Thyroid gland (tissue), 4 donors: ENCODE data around the gene DPF3. TPM values are rescaled to one million over a fixed set of nuclear protein-coding genes. Genes with fewer than 3 reads are reported as not detected.

Experiments
- DNase-seq, 2 donors: peaks; one replicate each; pipeline ENCODE4 v3.0.0-alpha.2; 2019
- H3K27ac ChIP-seq, 3 donors: fragments of 200-600 bp; sonication (generic); 1 replicate in 2 of 3; 2 replicates in 1 of 3; pipeline ENCODE4 v1.5.1; 2016 to 2019; ENCODE audit warnings: mild to moderate bottlenecking in 1 of 3, moderate library complexity in 1 of 3
- H3K27me3 ChIP-seq: fragments of 200-600 bp; sonication (generic); one replicate; pipeline ENCODE4 v1.5.1; 2019
- H3K36me3 ChIP-seq, 2 donors: fragments of 200-600 bp; sonication (generic); one replicate each; pipeline ENCODE4 v1.5.1; 2016 to 2019
- H3K4me1 ChIP-seq, 2 donors: fragments of 200-600 bp; sonication (generic); one replicate each; pipeline ENCODE4 v1.5.1; 2017 to 2019
- H3K4me3 ChIP-seq, 3 donors: fragments of 200-600 bp; sonication (generic); replicated peaks in 1 of 3; 1 replicate in 2 of 3; 2 replicates in 1 of 3; pipeline ENCODE4 v1.5.1; 2016; ENCODE audit warnings: mild to moderate bottlenecking in 1 of 3
- H3K9me3 ChIP-seq: fragments of 200-600 bp; sonication (generic); one replicate; pipeline ENCODE4 v1.5.1; 2017
- POLR2A ChIP-seq, 2 donors: fragments of 450-650 bp; IDR thresholded peaks; one replicate each; pipeline ENCODE4 v1.6.1; 2017; ENCODE audit warnings: antibody characterized with exemption in 2 of 2, mild to moderate bottlenecking in 2 of 2, moderate library complexity in 1 of 2
- WGBS, 2 donors: methylation state at CpG; one replicate each; pipeline ENCODE4 v1.1.5; 2017; 5-methylcytosine and 5-hydroxymethylcytosine counted together
- intact Hi-C: fragments of 100-400 bp; cut with DNase I; formaldehyde crosslinking; loops from one replicate; pipeline ENCODE4 v1.15.1; 2023
- total RNA-seq, 4 donors: library from RNA; depleted of rRNA; stranded (reverse); fragments of >200 nt; gene quantifications; one replicate each; pipeline ENCODE4 v1.2.3, GENCODE V29; 2016
- TF ChIP-seq, protein P1 (sequence below), 6 experiments: fragments of 200-600 bp in 3 of 6; fragments of 450-650 bp in 3 of 6; sonication (generic) in 3 of 6; IDR thresholded peaks; one replicate each; pipeline ENCODE4 v1.5.1; 2016 to 2019; ENCODE audit warnings: antibody characterized with exemption in 6 of 6, mild to moderate bottlenecking in 2 of 6, inconsistent platforms in 1 of 6, moderate library complexity in 1 of 6

Gene DPF3
- total RNA-seq, 4 donors from 2014 or later, result 0.27 to 3.3 (median 1.3) TPM

DNA sequence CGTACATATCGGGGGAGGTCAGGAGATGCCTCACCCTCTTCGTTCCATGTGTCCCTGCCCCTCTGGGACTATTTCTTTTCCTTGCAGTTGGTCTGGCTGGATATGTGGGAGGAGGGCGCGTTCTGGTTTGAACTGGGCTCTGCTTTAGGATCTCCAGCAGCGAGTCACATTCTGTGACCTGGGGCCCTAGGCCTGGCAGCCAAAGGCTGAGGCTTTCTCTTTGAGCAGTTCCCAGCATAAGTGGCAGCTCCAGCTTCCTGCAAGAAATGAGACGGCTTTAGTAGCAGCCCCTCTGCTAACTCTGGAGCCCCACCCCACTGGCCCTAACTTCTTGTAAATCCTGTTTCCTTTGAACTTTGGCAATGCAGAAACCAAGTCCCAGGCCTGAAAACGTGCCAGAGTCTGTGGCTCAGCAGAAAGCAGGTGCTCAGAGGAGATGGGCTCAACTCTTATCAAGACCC is 274.8 kb downstream of the DPF3 start:
- Histone ChIP-seq H3K9me3 (no peaks in the 10 kb centered on the region), H3K4me3 (no peak overlapping the region), H3K27ac (no peak overlapping the region), H3K4me1 (peaks cover 11 to 34% of the 10 kb centered on the region in 2 donors), H3K36me3 (no peaks in the 10 kb centered on the region), H3K27me3 (no peaks in the 10 kb centered on the region)
- TF ChIP-seq POLR2A (IDR thresholded peaks at IDR 0.05), result no peak
- TF ChIP-seq, protein P1, sequence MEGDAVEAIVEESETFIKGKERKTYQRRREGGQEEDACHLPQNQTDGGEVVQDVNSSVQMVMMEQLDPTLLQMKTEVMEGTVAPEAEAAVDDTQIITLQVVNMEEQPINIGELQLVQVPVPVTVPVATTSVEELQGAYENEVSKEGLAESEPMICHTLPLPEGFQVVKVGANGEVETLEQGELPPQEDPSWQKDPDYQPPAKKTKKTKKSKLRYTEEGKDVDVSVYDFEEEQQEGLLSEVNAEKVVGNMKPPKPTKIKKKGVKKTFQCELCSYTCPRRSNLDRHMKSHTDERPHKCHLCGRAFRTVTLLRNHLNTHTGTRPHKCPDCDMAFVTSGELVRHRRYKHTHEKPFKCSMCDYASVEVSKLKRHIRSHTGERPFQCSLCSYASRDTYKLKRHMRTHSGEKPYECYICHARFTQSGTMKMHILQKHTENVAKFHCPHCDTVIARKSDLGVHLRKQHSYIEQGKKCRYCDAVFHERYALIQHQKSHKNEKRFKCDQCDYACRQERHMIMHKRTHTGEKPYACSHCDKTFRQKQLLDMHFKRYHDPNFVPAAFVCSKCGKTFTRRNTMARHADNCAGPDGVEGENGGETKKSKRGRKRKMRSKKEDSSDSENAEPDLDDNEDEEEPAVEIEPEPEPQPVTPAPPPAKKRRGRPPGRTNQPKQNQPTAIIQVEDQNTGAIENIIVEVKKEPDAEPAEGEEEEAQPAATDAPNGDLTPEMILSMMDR (IDR thresholded peaks at IDR 0.05), result no peak
- no peak for DNase-seq
- intact Hi-C loops, result no loop called here
- 74 to 81% methylated on average over 7 to 8 of the region's 8 CpGs for WGBS, 2 donors

DNA sequence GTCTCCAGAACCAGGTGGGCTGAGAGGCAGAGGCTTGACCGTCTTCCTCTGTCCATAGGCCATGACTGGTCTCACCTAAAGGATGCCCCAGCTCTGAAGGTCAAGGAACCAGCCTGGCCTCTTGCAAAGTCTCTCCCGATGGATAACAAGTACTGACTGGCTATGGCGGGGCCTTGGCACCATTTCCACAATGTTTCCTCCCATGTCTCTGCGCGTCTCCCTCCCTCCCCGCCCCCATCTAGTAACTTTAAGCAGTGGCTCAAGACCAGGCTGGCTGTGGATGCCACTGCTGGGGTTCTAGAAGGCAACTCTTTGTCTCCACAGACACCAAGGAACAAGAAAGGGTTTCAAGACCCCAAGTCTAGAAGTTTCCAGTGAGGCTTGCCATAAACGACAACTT is 275.5 kb downstream of the DPF3 start:
- H3K27me3 ChIP-seq, result no peaks in the 10 kb centered on the region
- no peak overlapping the region for H3K4me3 ChIP-seq
- WGBS, 2 donors, result 95 to 96% methylated on average over 7 of the region's 7 CpGs
- H3K4me1 ChIP-seq, result peaks cover 11 to 41% of the 10 kb centered on the region in 2 donors
- no peaks in the 10 kb centered on the region for H3K9me3 ChIP-seq
- no peaks in the 10 kb centered on the region for H3K36me3 ChIP-seq
- no peak overlapping the region for H3K27ac ChIP-seq
- DNase-seq, result no peak
- intact Hi-C loops, result no loop called here
- TF ChIP-seq POLR2A (IDR thresholded peaks at IDR 0.05), result no peak
- TF ChIP-seq, protein P1 (IDR thresholded peaks at IDR 0.05), result no peak

DNA sequence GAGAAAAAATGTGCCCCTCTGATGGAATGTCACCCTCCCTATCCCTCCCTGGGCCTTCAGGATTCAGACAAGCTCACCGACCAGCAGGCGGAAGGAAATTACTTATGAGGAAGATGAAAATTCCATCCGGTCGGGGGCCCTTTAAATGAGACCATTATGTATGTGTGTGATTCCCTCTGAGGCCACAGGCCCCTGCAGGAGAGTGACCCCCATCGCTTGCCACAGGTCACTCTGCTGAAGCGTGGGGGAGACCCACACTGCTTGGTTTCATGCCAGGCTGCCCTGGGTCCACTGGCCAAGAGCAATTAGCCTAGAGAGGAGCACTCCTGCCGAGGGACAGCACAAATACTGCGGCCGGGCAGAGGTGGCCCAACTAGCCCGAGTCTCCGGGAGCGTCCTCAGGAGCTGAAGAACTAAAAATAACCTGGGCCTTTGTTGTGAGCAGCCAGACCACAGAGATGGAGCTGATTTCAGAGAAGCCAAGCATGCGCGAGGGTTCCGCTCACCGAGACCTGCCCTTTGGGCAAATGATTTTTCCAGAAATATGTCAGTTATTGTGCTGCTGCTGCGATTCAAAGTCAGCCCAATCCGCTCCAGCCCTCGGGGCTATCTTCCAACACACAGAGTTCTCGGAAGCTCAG is 276.4 kb downstream of the DPF3 start:
- Histone ChIP-seq H3K4me1 (peaks cover 11 to 46% of the 10 kb centered on the region in 2 donors), H3K9me3 (no peaks in the 10 kb centered on the region), H3K36me3 (no peaks in the 10 kb centered on the region), H3K27ac (peak overlapping the region in 2 of 3 donors; percentile 24 to 33), H3K27me3 (no peaks in the 10 kb centered on the region), H3K4me3 (no peak overlapping the region)
- no peak for DNase-seq
- TF ChIP-seq, protein P1 (IDR thresholded peaks at IDR 0.05), result no peak
- TF ChIP-seq POLR2A (IDR thresholded peaks at IDR 0.05), result no peak
- WGBS, 2 donors, result 51 to 70% methylated on average over 15 to 18 of the region's 20 CpGs
- intact Hi-C loops, result no loop called here

DNA sequence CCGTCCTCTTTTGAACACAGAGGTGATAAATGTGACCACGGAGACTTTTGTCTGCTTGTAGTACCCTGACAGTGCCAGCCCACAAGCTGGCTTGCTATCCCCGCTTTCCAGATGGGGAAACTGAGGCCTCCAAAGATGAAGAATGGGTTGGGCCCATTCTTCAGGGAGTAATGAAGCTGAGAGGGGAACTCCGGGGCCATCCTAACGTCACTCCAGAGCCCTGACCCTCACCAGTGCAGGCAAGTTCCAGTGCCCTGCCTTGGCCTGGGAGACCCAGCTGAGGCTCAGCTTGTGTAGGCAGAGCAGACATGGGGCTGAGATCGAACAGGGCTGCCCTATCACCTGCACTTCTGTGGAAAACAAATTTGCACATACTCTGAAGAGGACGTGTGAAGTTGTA is 277.1 kb downstream of the DPF3 start:
- DNase-seq, result no peak
- WGBS, 2 donors, result 83 to 92% methylated on average over 7 of the region's 7 CpGs
- no peaks in the 10 kb centered on the region for H3K36me3 ChIP-seq
- H3K9me3 ChIP-seq, result no peaks in the 10 kb centered on the region
- H3K4me1 ChIP-seq, result peaks cover 11 to 46% of the 10 kb centered on the region in 2 donors
- no peaks in the 10 kb centered on the region for H3K27me3 ChIP-seq
- no peak overlapping the region for H3K4me3 ChIP-seq
- TF ChIP-seq, protein P1 (IDR thresholded peaks at IDR 0.05), result no peak
- TF ChIP-seq POLR2A (IDR thresholded peaks at IDR 0.05), result no peak
- intact Hi-C loops, result no loop called here
- H3K27ac ChIP-seq, result peak overlapping the region in 1 of 3 donors; percentile 23

DNA sequence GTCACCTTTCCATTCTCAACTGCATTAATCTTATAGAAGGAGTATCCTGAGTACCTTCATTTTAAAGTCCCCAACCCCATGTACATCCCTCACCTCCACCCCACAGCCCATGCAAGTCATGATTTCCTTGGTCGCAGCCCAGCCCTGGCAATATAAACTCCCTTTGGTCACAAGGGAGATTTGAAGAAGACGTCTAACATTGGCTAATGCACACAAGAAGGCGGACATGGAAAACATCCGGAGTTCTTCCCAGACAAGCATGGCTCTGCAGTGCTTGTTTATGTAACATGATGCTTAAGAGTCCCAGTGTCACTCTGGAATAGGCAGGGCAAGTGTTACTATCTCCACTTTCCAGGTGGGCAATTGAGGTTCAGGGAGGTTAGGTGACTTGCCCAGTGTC is 277.6 kb downstream of the DPF3 start:
- Histone ChIP-seq H3K4me1 (peaks cover 11 to 46% of the 10 kb centered on the region in 2 donors), H3K9me3 (no peaks in the 10 kb centered on the region), H3K27me3 (no peaks in the 10 kb centered on the region), H3K27ac (peak overlapping the region in 1 of 3 donors; percentile 23), H3K4me3 (no peak overlapping the region), H3K36me3 (no peaks in the 10 kb centered on the region)
- WGBS, 2 donors, result 47 to 58% methylated on average over 4 of the region's 4 CpGs
- intact Hi-C loops, result no loop called here
- DNase-seq, result no peak
- TF ChIP-seq, protein P1 (IDR thresholded peaks at IDR 0.05), result no peak
- no peak for TF ChIP-seq POLR2A (IDR thresholded peaks at IDR 0.05)
